GM18511 (cell line): ENCODE results near the gene HEPHL1.
"Not testable (repeated sequence)": the region's sequence is repeated elsewhere in the genome, so short reads cannot be mapped to it uniquely, and the experiment has no call there.

Source experiments
- ATAC-seq: cut with Tn5 transposase; IDR thresholded peaks from one replicate; pipeline ENCODE4 v1.9.1; 2021; ENCODE audit warnings: mild to moderate bottlenecking, moderate library complexity; ENCODE audit not compliant: unreplicated experiment

The HEPHL1 gene

GRCh38 chr11:94084164-94084563 is 63.0 kb downstream of the HEPHL1 start:
- ATAC-seq = no peak

- ATAC-seq = no peak
Measured at GRCh38 chr11:94088906-94089305, 67.8 kb downstream of the HEPHL1 start.

DNA sequence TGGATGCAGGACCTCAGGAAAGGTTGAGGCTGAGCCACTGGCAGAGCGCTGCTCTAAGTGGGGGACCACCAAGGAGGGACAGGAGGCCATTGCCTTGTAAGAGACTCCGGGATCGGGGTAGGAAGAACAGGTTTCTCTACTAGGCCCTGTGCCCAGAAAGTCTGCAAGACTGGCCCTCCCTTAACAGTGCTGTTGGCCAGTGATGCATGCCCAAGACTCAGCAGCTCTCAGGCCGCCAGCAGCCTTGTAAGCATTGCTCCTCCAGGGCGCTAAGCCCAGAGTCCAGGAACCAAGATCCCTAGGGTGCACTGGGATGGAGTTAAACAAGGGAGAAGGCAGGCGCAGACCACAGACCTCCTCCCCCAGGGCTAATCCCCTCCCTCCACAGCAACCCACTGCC is 68.2 kb downstream of the HEPHL1 start:
- no peak for ATAC-seq

- ATAC-seq = no peak
Measured at GRCh38 chr11:94090401-94090800, 69.2 kb downstream of the HEPHL1 start.

DNA sequence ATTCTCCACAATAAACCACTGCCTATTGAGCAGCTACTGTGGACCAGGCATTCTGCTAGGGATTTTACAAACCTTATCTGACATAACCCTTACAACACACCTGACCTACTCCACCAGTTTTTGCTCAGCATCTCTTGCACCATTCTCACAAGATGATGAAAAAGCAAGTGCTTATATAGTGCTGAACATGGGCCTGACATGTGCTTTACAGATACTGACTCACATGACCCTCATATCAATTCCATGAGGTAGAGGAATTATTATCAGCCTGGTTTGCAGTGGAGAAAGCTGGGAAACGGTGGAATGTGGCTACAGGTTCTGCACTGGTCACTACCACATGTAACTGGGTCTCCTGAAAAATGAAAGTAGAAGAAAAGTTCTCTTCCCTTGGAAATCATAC is 69.9 kb downstream of the HEPHL1 start:
- ATAC-seq = no peak

DNA sequence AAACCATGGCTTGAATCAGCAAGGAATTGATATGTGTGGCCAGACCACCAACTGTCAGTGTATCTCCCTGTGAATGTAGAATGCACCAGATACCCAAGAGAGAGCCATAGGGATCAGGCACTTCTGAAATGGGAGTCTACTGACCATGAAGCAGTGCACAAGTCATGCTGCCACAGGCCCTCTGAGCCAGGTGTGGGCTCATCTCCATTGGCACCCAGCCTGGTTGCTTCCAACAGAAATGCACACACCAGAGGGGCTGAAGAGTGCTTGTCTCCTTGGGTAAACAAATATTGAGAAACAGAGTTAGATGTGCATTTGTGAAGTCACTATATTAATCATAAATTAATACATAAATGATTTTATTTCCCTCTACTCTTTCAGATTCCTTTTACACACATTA is 79.1 kb downstream of the HEPHL1 start:
- ATAC-seq = no peak

DNA sequence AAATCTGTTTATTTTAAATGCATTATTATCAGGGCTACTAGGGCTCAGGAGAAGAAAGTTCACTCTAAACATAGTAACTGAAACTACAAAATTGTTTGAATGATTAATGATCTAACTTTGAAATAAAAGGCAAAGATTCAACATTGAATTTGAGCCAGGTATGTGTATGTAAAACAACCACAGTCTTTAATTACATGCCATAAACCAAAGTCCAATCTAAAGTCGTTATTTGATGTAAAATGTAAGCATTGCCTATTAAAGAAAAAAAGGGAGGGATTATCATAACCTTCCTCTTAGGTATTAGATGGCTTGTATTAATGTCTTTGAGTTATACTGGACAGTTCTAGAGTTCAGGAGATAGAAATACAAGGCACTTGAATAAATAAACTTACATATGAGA is 82.3 kb downstream of the HEPHL1 start:
- no peak for ATAC-seq

DNA sequence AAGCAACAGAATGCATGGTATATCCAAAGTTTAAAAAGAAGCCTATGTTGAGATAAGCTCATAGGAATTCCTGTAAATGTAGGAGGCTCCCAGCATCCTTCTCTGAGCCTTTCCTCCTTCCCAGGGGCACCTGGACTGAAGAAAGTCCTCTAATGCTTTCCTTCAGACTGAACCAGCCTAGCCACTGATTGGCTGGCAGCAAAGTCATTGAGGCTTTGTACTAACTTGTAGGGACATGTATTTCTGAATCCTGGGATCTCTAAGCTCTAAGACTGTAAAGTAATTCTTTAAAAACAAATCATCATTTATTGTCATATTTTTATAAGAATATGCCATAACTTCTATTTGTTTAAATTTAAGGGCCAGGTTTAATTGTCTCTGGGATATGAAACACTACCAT is 83.6 kb downstream of the HEPHL1 start:
- ATAC-seq = no peak

- ATAC-seq = no peak
Measured at GRCh38 chr11:94106716-94107115, 85.6 kb downstream of the HEPHL1 start.

DNA sequence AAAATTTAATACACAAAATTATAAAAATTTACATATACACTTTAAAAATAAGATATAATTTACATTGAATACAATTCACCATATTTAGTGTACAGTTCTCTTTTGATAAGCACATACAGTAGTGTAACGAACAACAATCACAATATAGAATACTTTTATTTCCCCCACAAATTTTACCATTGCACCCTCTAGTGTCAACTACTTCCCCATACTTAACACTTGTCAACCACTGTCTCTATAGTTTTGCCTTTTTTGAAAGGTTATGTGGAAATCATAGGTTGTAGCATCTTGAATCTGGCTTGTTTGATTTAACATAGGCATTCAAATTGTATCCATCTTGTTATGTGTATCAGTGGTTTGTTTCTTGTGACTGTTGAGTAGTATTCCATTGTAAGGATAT is 86.2 kb downstream of the HEPHL1 start:
- no peak for ATAC-seq

- no peak for ATAC-seq
Measured at GRCh38 chr11:94111241-94111640, 90.1 kb downstream of the HEPHL1 start.

DNA sequence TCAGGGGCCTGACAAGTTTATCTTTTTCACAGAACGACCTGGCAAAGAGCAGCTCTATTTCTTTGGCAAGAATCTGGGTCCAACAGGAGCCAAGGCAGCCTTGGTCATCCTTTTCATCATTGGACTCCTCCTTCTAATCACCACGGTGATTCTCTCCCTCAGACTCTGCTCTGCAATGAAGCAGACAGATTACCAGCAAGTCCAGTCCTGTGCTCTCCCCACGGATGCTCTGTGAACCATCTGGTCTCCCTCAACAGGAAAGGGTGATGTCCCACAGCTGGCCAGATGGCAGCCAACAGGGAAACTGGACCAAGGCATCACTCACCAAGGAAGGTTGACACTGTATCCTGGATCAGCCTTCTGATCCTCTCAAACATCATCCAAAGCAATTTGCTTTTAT is 90.5 kb downstream of the HEPHL1 start:
- no peak for ATAC-seq

DNA sequence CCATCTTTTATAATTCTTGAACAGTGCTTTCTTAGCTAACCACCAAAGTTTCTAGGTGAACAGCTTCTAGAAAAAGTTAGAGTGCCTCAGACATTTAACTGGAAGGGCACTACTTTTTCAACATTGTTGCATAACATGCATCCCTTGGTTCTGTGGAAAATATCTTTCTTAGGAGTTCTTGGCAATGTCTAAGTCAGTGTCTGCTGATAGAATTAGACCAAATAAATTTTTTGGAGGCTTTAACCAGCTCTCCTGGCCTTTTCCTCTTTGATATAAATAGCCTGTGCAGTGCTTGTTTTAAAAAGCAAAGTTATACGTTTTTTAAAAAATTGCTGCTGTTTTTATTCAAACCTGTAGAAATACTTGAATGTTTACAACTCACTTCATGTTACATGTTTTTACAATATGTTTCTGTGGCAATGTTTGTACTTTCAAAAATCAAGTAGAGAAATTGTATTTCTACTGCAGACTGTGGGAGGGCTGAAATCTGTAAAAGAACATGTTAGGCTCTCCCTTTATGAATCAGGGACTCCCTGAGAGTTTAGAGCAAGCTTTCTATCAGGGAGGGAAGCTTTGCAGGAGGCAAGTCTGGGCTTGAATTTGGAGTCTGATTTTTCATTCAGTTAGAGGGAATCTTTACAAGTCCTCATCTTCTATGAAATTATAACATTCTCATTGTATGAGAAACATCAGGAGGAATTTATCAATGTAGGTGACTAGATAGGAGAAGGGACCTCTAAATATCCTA is 91.2 kb downstream of the HEPHL1 start:
- ATAC-seq = no peak

DNA sequence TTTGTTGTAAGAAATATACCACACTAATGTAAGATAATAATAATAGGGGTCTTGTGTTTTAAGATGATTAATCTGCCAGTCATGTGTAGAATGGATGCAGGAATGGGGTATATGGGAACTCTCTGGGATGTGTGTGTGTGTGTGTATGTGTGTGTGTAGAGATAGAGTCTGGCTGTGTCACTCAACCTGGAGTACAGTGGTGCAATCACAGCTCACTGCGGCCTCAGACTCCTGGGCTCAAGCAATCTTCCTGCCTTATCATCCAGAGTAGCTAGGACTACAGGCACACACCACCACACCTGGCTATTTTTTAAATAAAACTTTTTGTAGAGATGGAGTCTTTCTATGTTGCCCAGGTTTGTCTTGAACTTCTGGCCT is 96.0 kb downstream of the HEPHL1 start:
- ATAC-seq = no peak

DNA sequence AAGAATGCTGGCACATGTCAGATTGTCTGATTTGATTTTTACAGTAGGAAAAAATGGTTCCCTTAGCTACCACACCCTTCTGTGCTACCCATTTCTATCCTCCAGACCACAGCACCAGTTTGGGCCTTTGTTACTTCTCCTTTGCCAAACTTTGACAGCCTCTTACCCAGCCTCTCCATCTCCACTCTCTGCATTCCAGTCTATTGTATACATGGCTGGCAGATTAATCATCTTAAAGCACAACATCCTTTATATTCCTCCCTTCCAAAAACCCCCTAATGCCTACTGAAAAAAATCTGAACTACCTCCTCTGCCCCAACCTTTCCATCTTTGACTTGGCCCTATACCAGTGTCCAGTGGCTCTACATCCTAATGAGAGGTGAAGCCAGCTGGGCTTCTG is 96.7 kb downstream of the HEPHL1 start:
- no peak for ATAC-seq

- ATAC-seq = not testable (repeated sequence)
Measured at GRCh38 chr11:94119676-94120075, 98.5 kb downstream of the HEPHL1 start.

DNA sequence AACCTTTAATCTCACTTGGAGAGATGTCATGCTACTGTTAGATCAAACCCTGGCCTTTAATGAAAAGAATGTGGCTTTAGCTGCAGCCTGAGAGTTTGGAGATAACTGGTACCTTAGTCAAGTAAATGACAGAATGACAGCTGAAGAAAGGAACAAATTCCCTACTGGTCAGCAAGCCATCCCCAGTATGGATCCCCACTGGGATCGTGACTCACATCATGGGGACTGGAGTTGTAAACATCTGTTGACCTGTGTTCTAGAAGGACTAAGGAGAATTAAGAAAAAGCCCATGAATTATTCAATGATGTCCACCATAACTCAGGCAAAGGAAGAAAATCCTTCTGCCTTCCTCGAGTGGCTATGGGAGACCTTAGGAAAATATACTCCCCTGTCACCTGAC is 99.4 kb downstream of the HEPHL1 start:
- not testable (repeated sequence) for ATAC-seq

GRCh38 chr11:94120946-94121345 is 99.8 kb downstream of the HEPHL1 start:
- no peak for ATAC-seq

- no peak for ATAC-seq
Measured at GRCh38 chr11:94125407-94126115, 104.4 kb downstream of the HEPHL1 start.

- no peak for ATAC-seq
Measured at GRCh38 chr11:94127638-94128037, 106.5 kb downstream of the HEPHL1 start.

DNA sequence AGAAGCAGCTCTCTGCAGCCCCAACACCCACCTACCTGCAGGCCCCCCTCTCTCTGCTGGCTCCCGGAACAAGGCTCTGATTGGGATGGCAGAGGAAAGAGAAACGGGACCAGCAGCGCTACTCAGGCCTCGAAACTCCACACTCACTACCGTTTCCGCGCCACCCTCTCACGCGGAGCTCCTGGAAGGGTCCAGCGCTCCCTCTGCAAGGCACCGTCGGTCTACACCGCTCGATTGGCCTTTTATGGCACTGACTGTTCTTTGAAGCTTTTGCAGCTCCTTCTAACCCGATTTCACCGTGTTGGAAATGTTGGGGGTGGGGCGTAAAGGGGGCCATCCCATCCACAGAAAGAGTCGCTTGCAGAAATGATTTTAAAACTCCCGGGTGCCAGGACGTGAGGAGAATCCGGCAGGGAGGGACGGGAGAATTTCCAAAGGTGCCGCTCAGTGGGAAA is 107.2 kb downstream of the HEPHL1 start:
- peak; percentile 22 for ATAC-seq

GRCh38 chr11:94128746-94129511 is 107.8 kb downstream of the HEPHL1 start, which contains the start of gene PANX1:
TSS of gene PANX1 (plus strand) at chr11:94128841. CDS start at chr11:94129313, 472 bp downstream.
- peak; percentile 87 for ATAC-seq
